Fibroblast of skin of right biceps (primary cell): ENCODE data around the gene FOXR1.
A peak's percentile ranks its signal among the peaks of the same experiment; 100 is the strongest.

Source experiments
- DNase-seq: peaks from one replicate; pipeline ENCODE4 v3.0.0-alpha.2; 2013

Gene FOXR1, protein sequence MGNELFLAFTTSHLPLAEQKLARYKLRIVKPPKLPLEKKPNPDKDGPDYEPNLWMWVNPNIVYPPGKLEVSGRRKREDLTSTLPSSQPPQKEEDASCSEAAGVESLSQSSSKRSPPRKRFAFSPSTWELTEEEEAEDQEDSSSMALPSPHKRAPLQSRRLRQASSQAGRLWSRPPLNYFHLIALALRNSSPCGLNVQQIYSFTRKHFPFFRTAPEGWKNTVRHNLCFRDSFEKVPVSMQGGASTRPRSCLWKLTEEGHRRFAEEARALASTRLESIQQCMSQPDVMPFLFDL

GRCh38 chr11:118971646-118972045 is at the start of gene FOXR1:
TSS of gene FOXR1 (plus strand) at chr11:118971761. CDS start at chr11:118971932, 171 bp downstream.
- DNase-seq = no peak

DNA sequence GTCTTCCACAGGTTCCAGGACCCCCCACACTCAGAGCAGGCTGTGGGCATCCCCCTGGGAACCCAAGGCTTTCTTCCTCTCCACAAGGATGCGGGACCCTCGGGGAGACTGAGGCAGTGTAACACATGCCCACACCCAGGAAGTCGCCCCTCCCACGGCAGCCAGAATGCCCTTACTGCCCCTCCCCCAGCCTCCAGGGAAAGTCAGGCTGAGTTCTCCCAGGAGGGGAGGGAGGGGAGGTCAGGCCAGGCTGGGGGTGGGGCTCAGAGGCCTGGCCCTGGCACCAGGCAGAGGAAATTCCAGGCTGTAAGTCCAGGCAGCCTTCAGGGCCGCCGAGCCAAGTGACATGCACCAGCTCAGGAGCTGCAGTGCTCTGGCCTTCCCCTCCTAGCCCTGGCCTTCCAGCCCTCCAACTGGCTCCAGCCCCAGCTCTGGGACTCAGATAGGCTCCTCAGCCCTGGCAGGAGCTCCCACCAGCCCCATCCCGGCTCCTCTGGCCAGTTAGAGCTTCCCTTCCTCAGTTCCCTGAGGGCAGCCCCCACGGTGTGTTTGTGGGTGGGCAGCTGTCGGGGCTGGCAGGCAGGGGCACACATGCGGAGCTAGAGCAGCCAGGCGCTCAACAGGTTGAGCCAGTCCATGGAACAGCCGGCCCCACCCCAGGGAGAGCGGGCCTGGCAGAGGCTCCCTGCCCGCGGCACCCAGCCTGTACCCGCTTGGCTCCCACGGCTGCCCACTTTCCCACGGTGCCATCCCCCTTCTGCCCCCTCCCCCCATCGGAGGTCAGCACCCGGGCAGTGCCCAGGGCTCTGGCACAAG is 49.4 kb upstream of the FOXR1 start:
- DNase-seq = peak; percentile 76

DNA sequence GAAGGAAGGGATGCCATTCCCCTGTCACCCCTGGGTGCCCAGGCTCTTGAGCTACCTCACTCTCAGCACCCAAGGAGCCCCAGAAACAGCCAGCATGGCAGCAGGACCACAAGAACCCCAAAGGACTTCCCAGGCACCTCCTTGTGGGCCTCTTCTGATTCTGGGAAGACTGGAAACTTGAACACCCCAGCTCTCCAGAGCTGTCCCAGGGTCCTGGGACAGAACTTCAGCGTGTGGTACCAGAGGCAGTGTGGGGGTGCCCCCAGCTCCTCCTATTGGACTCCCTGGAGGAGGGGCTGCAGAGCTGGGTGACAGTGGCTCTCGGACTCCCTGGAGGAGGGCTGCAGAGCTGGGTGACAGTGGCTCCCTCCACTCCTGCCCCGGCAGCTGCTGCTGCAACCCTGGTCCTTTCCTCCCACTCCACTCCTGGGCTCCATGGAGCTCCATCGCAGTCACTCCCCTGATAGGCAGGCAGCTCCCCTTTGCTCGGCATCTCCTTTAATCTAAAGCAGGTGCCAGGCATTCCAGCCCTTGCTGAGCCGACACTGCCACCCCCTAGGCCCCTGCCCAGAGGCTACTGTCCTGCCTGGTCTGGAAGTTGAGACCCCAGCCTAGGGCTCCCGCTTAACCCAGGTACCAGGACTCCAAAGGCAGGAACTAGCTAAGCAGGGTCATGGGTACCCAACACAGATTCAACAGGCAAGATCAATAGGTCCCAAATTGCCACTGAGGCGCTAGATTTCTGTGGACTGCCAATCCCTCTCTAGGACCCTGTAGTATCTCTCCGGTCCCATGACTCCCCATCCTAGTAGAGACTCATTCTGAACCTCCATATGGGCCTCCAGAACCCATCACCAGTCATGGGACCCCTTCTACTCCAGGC is 48.6 kb upstream of the FOXR1 start:
- DNase-seq = no peak

DNA sequence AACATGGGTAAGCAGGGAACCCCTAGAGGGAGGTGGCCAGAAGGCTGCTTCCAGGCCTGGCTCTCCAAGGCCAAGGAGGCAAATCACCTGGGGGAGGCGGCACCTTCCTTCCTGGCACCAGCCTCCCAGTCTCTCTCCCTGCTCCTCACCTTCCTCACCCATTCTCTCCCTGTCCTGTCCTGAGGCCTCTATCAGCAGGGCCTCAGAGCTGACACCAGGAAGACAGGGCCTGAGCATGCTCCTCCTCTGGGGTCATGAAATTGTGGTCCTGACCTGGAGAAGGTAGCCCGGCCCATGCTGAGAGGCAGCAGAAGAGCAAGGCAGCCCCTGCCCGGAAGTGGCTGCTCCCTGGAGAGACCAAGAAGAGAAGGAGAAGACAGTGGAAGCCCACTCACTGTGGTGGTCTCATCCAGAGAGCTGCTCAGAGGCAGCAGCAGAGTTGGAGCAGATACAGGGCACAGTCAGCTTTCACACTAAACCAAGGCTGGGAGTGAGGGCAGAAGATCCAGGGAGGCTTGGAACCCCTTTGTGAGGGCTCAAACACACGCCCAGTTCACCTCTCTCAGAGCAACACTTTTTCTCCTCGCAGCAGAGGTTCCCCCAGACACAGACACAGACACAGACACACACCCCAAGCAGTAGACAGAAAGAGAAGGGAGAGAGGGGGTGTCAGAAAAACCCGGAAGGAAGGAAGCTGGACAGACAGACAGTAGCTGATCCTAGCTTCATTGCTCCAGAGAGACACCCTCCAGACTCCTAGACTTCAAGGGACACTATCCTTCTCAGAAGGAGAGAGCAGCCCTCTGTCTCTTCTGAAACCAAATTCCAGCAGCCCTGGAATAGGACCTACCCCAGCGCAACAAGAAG is 47.6 kb upstream of the FOXR1 start:
- no peak for DNase-seq

DNA sequence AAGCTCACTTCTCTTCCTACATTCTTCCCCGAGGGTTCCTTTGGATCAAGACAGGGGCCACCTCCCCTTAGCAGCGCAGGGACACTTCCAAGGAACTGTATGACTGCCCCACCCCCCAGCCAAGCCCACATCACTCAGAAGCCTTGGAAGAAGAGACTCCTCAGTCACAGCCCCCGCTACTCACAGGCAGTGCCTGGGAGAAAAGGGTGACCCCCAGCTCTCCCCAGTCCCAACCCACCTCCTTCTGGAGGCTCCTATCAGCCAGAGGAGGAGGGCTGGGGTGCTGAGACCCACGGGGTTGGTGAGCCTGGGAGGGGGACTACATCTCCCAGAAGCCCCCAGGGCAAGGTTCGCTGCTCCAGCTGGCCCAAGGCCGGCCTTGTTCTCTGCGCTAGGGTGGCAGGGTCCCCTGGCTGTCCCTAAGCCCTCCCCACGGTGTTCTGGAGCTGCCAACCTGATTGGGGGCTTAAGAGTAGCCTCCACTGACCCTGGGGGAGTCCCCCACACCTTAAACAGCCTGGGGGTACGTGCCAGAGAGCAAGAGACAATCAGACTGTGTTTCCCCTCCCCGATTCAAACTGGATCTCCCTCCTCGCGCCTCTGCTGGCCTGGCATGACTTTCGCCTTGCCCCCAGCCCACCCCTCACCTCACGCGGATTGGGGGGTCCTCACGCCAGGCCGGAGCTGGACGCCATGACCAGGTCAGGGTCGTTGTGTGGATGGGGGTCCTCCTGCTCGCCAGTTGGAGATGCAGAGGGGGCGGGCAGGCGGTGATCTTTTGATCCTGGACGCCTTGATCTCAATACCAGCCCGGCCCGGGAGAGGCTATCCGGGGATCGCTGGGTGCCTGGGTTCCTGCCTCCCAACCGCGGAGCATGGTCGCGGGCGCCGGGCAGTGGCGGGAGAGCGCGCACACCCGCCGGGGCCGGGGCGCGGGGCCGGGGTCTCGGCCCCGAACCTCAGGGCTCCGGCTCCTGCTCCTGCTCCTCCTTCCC is 46.7 kb upstream of the FOXR1 start:
- DNase-seq = peak; percentile 36

DNA sequence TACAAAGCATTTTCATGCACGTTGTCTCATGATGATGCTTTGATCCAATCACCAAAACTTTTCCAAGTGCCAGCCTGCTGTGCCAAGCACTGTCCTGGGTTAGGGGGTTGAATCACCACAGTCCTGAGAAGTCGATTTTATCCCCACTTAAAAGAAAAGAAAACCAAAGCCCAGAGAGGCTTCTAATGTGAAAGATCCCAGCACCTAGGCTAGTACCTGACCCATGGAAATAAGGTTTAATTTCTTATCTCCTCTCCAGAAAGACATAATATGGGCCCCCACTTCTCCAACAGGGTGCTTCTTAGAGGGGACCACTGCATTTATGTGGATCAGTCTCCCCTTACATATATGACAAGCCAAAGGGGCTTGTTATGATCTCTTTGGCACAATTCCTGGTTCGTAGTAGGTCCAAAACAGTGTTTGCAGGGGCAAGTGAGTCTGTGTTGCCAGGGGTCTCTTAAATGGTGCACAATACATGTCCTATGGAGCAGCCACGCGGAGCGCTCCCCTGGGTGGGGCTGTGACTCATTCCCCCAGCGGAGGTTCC is 43.9 kb upstream of the FOXR1 start:
- no peak for DNase-seq

DNA sequence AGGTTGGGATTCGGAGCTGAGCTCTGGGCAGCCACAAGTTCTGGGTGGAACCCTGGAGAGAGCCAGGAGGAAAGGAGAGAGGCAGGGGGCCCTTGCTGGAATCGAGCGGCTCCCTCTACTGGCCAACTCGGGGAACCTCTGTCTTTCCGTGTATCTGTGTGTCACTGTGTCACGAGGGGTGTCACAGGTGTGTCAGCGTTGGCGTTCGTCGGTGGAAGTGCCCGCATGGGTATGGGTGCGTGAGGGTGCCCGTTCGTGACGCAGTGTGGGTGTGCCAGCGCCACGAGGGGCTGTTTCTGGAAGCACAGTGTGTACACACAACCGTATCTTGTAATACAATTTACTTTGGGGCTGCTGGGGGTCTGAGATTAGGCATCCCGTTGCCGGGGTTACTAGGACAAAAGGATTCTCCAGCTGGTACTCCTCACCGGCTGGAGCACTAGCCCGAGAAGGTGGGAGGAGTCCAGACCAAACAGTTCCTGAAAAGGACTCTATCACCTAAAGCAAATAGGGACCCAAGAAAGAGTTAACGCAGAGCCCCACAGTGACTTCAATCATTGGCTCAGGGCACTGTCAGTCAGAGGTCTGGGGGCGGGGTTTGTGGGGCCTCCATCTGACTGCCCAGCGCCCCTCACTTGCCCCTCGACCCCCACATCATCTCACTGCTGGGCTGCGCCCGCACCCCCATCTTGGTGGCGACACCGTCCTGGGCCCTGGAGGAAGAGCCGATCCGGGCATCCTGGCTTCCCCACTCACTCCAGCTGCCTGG is 43.3 kb upstream of the FOXR1 start:
- DNase-seq = peak; percentile 93

DNA sequence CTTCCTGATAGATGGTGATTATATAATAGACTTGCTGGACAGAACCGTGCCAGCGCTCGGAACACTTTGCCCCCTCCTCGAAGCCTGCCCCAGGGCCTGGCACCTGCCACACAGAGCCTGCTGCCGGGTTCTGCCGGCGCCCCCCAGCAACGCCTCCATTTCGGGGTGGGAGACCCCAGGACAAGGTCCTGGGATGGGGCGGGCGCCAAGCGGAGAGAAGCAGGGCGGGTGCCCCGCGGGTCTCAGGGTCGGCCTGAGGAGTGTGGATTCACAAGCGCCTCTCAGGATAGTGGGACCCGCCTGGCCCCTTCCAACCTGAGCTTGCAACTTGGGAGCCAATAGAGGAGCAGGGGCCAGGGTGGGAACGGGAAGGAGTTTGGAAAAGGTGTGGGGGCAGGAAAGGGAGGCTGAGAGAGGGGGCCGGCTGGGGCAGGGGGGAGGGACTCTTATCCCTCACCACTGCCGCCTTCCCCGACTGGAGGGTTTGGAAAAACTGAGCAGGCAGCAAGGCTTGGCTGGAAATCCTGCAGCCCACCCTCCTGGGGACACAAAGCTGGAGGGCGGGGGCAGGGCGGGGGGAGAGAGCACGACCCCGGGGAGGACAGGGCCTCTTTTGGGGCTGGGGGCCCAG is 42.6 kb upstream of the FOXR1 start:
- DNase-seq = peak; percentile 74

- DNase-seq = peak; percentile 92
Measured at GRCh38 chr11:118929501-118930093, 42.0 kb upstream of the FOXR1 start.

GRCh38 chr11:118930094-118930712 is 41.4 kb upstream of the FOXR1 start:
- DNase-seq = peak; percentile 74

- no peak for DNase-seq
Measured at GRCh38 chr11:118931571-118931970, 40.0 kb upstream of the FOXR1 start.

DNA sequence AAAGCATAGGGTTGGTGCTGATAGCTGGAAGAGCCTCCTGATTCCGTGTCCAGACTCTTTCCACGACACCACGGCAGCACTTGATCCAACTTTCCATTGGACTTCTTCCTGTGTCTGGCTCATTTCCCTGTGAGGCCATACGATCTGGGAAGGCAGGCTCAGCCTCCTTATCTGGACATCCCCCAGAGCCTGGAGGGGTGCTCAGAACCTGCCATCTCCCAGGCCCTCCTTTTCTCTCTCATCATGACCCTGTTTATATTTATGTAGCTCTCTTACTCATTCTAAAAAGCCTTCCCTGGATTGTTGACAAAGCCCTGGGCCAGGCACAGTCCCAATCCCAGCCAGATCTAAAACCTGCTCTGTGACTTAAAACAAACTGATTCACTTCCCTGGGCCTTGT is 38.1 kb upstream of the FOXR1 start:
- no peak for DNase-seq

DNA sequence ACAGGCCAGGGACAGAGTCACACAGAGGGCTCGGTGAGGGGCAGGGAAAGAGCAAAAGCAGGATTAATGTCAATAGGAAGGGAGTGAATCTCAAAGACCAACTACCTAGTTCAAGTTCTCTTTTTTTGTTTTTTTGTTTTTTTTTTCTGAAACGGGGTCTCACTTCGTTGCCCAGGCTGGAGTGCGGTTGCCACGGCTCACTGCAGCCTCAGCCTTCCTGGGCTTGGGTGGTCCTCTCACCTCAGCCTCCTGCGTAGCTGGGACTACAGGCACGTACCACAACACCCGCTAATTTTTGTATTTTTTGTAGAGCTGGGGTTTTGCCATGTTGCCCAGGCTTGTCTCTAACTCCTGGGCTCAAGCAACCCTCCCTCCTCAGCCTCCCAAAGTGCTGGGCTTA is 36.2 kb upstream of the FOXR1 start:
- DNase-seq = no peak

GRCh38 chr11:118938491-118939403 is 32.8 kb upstream of the FOXR1 start:
- DNase-seq = peak; percentile 85

DNA sequence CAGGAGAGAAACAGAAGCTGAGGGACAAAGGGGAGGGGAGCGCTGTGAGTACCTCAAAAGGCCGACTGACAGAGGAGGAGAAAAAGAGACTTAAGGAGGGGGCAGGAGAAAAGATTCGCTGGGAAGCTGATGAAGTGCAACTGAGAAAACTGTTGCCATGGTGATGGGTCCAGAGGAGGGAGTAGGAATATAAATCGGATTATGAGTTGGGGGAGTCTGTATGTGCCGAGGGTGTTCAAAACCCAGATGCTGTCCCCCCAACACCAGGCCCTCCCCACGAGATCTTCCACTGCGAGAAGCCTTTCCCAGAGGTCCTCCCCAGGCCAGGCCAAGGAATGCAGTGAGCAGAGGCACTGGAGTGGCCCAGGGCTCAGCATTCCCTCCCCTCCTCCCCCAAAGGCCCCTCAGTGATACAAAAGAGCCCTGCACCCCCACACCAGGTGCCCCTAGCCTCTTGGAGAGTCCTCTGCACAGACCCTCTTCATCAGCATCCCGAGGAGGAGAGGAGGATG is 32.1 kb upstream of the FOXR1 start:
- DNase-seq = no peak

- DNase-seq = peak; percentile 76
Measured at GRCh38 chr11:118939953-118940598, 31.5 kb upstream of the FOXR1 start.

GRCh38 chr11:118947091-118947490 is 24.5 kb upstream of the FOXR1 start:
- DNase-seq = no peak
